A549 (cell line): ENCODE data around the gene CFAP97D2.

Experiments used
- NFE2L2 ChIP-seq: fragments of 150-350 bp; conservative IDR thresholded peaks from 2 replicates; pipeline ENCODE4 v1.6.1; 2014; ENCODE audit warnings: low read length
- POLR2A ChIP-seq: IDR thresholded peaks from 2 replicates; pipeline ENCODE4 v1.6.1; 2012; ENCODE audit warnings: mild to moderate bottlenecking, low read length
- REST ChIP-seq: fragments of 200-600 bp; sonication (generic); IDR thresholded peaks from 2 replicates; pipeline ENCODE4 v1.6.1; 2016; ENCODE audit warnings: antibody characterized with exemption, mild to moderate bottlenecking, moderate library complexity
- ZNF302 ChIP-seq: fragments of 250-450 bp; sonication (Bioruptor Pico); IDR thresholded peaks from 2 replicates; pipeline ENCODE4 v1.9.0; 2021; ENCODE audit warnings: inconsistent platforms, mild to moderate bottlenecking, moderate library complexity

GRCh38 chr13:114203536-114203935 lies 24.5 kb downstream of the CFAP97D2 start:
- TF ChIP-seq POLR2A = no peak
- TF ChIP-seq NFE2L2 = no peak
- TF ChIP-seq REST = no peak
- no peak for TF ChIP-seq ZNF302 (CRISPR knock-in tag)
